ENCODE measurements around the gene EZH2. TPM values are rescaled to one million over a fixed set of nuclear protein-coding genes. Genes with fewer than 3 reads are reported as not detected.

The EZH2 gene
- total and polyA plus RNA-seq, 2 donors (not counting 3 experiments of a cell fraction or from before 2014, with no cell fraction given): 16.9 to 33.4 TPM

GRCh38 chr7:148930335-148930734 lies 46.2 kb upstream of the EZH2 start:
- no TSS peak for BruUV-seq (replicated peaks)
- Histone ChIP-seq H3K27ac (ENCODE audit: insufficient read depth, low read depth, low read length) (no peak overlapping the region), H3K9ac (replicated peaks; ENCODE audit: extremely low read depth, insufficient read depth, low read length) (no peak overlapping the region), H3K79me2 (ENCODE audit: control insufficient read depth, insufficient read depth, low read length) (no peaks in the 10 kb centered on the region), H3K9me1 (replicated peaks; ENCODE audit: control insufficient read depth, extremely low read depth, insufficient read depth, low read length) (no peaks in the 10 kb centered on the region), H3K9me3 (replicated peaks; ENCODE audit: control insufficient read depth, insufficient read depth, low read length) (no peaks in the 10 kb centered on the region), H4K20me1 (replicated peaks; ENCODE audit: control insufficient read depth, extremely low read depth, insufficient read depth, low read length) (no peaks in the 10 kb centered on the region), H3K27me3 (ENCODE audit: control insufficient read depth in 2 of 2, insufficient read depth in 2 of 2, low read length in 2 of 2) (no peaks in the 10 kb centered on the region), H3K4me3 (replicated peaks in 1 of 3; ENCODE audit: insufficient read depth in 1 of 3, low read depth in 1 of 3, low read length in 3 of 3) (no peak overlapping the region), H3K36me3 (ENCODE audit: control insufficient read depth in 2 of 2, extremely low read depth in 1 of 2, insufficient read depth in 2 of 2, low read length in 2 of 2) (no peaks in the 10 kb centered on the region), H3K4me2 (ENCODE audit: insufficient read depth, low read length) (no peak overlapping the region), H3K4me1 (ENCODE audit: control insufficient read depth, extremely low read depth, insufficient read depth, low read length) (no peaks in the 10 kb centered on the region), H2AFZ (ENCODE audit: low read depth, low read length) (no peak overlapping the region)
- TF ChIP-seq JUN (IDR thresholded peaks at IDR 0.05; ENCODE audit: borderline replicate concordance, insufficient read depth, insufficient read length, low read depth) (no peak), POLR2AphosphoS5 (IDR thresholded peaks at IDR 0.05; ENCODE audit: insufficient read depth, low read depth, low read length) (no peak)
- dilution Hi-C loops (cut with MboI; ENCODE audit: extremely low pct_ligation_motif_present, low sequenced_read_pairs) (no loop called here), intact Hi-C loops (cut with micrococcal nuclease) (no loop called here)
- FAIRE-seq (no peak), DNase-seq (ENCODE audit: low read depth, low spot score) (no peak)
- ChIA-PET POLR2A (no interaction called here), CTCF (interaction anchor here (0.9 kb wide), 1 partner anchor 135 kb away, joined by 3 read pairs; no protein-coding TSS in a partner anchor)

- TF ChIP-seq POLR2AphosphoS5 (IDR thresholded peaks at IDR 0.05; ENCODE audit: insufficient read depth, low read depth, low read length) (no peak), CTCF (IDR thresholded peaks at IDR 0.05; ENCODE audit: extremely low read depth in 1 of 2, insufficient read depth in 1 of 2, low read depth in 1 of 2, low read length in 2 of 2) (no peak), MYC (IDR thresholded peaks at IDR 0.05; ENCODE audit: low read depth, low read length) (no peak), FOS (IDR thresholded peaks at IDR 0.05; ENCODE audit: borderline replicate concordance, insufficient read depth, low read length) (no peak)
- no peaks in the 10 kb centered on the region for H3K36me3 ChIP-seq (ENCODE audit: control insufficient read depth in 2 of 2, extremely low read depth in 1 of 2, insufficient read depth in 2 of 2, low read length in 2 of 2)
- dilution Hi-C loops (cut with MboI; ENCODE audit: extremely low pct_ligation_motif_present, low sequenced_read_pairs): no loop called here
- no peak overlapping the region for H2AFZ ChIP-seq (ENCODE audit: low read depth, low read length)
- H3K4me3 ChIP-seq (replicated peaks in 1 of 3; ENCODE audit: insufficient read depth in 1 of 3, low read depth in 1 of 3, low read length in 3 of 3): no peak overlapping the region
- H3K9ac ChIP-seq (replicated peaks; ENCODE audit: extremely low read depth, insufficient read depth, low read length): no peak overlapping the region
- H4K20me1 ChIP-seq (replicated peaks; ENCODE audit: control insufficient read depth, extremely low read depth, insufficient read depth, low read length): no peaks in the 10 kb centered on the region
- POLR2A ChIA-PET: no interaction called here
- no TSS peak for BruUV-seq (replicated peaks)
- H3K27me3 ChIP-seq (ENCODE audit: control insufficient read depth in 2 of 2, insufficient read depth in 2 of 2, low read length in 2 of 2): no peaks in the 10 kb centered on the region
- no peak for FAIRE-seq
- no peak overlapping the region for H3K4me2 ChIP-seq (ENCODE audit: insufficient read depth, low read length)
- H3K79me2 ChIP-seq (ENCODE audit: control insufficient read depth, insufficient read depth, low read length): no peaks in the 10 kb centered on the region
- intact Hi-C loops (cut with micrococcal nuclease): no loop called here
- no peak overlapping the region for H3K27ac ChIP-seq (ENCODE audit: insufficient read depth, low read depth, low read length)
- H3K9me1 ChIP-seq (replicated peaks; ENCODE audit: control insufficient read depth, extremely low read depth, insufficient read depth, low read length): no peaks in the 10 kb centered on the region
- H3K4me1 ChIP-seq (ENCODE audit: control insufficient read depth, extremely low read depth, insufficient read depth, low read length): no peaks in the 10 kb centered on the region
- DNase-seq (ENCODE audit: low read depth, low spot score): no peak
- CTCF ChIA-PET: no interaction called here
- H3K9me3 ChIP-seq (replicated peaks; ENCODE audit: control insufficient read depth, insufficient read depth, low read length): no peaks in the 10 kb centered on the region
Observed at GRCh38 chr7:148929176-148929575, 45.1 kb upstream of the EZH2 start.
